B cell (primary cell): Measurements from ENCODE around the gene PDZRN3. TPM values are rescaled to one million over a fixed set of nuclear protein-coding genes. Genes with fewer than 3 reads are reported as not detected.

Experiments used
- ATAC-seq: fragments of 200-7000 bp; cut with Tn5 transposase; one replicate; pipeline ENCODE4 v1.10.0; 2021; ENCODE audit warnings: low read depth, mild to moderate bottlenecking, moderate number of reproducible peaks, moderate library complexity
- CTCF ChIA-PET: fragments of 350-600 bp; sonication (Branson Sonifier 250); formaldehyde crosslinking; loops from one replicate; lab custom pipeline; 2021; ENCODE audit warnings: antibody characterized with exemption, inconsistent platforms; lab: Charles Lee
- POLR2A ChIA-PET: fragments of 350-600 bp; sonication (Branson Sonifier 250); formaldehyde crosslinking; loops from one replicate; lab custom pipeline; 2021; ENCODE audit warnings: antibody characterized with exemption; lab: Charles Lee
- DNase-seq: peaks from one replicate; pipeline ENCODE4 v3.0.0; 2013
- H2AFZ ChIP-seq: 2 replicates; pipeline ENCODE4 v1.6.1; 2012; ENCODE audit warnings: mild to moderate bottlenecking, low read depth, low read length; ENCODE audit not compliant: insufficient read depth, poor library complexity, severe bottlenecking
- H3K27ac ChIP-seq, 2 donors: 1 replicate in 1 of 2; 2 replicates in 1 of 2; pipeline ENCODE4 v1.5.1; 2012 to 2013; ENCODE audit warnings: low read length in 2 of 2, mild to moderate bottlenecking in 2 of 2, moderate library complexity in 1 of 2
- H3K27me3 ChIP-seq, 4 experiments: fragments of 200-600 bp in 1 of 4; sonication (generic) in 1 of 4; replicated peaks in 1 of 4; 1 replicate in 2 of 4; 2 replicates in 2 of 4; pipeline versions ENCODE4 v1.6.1 to v1.7.0; 2013 to 2016; ENCODE audit warnings: low read length in 3 of 4, mild to moderate bottlenecking in 2 of 4, mixed read lengths in 1 of 4, moderate library complexity in 1 of 4; ENCODE audit not compliant: insufficient read depth in 4 of 4, control insufficient read depth in 3 of 4; ENCODE audit errors: control extremely low read depth in 1 of 4
- H3K36me3 ChIP-seq, 2 experiments: replicated peaks in 1 of 2; 1 replicate in 1 of 2; 2 replicates in 1 of 2; pipeline versions ENCODE4 v1.6.1 to v1.7.1; 2013; ENCODE audit warnings: low read length in 1 of 2; ENCODE audit not compliant: insufficient read depth in 2 of 2, control insufficient read depth in 1 of 2; ENCODE audit errors: control extremely low read depth in 1 of 2, extremely low read depth in 1 of 2
- H3K4me1 ChIP-seq, 2 donors: fragments of 200-600 bp in 1 of 2; sonication (generic) in 1 of 2; 1 replicate in 1 of 2; 2 replicates in 1 of 2; pipeline versions ENCODE4 v1.5.1 to v1.6.1; 2013 to 2017; ENCODE audit warnings: low read length in 2 of 2; ENCODE audit not compliant: control insufficient read depth in 2 of 2, insufficient read depth in 2 of 2
- H3K4me2 ChIP-seq: replicated peaks from 2 replicates; pipeline ENCODE3; 2012; ENCODE audit warnings: mild to moderate bottlenecking, low read depth, low read length; ENCODE audit not compliant: poor library complexity, severe bottlenecking
- H3K4me3 ChIP-seq, 5 experiments: fragments of 200-600 bp in 1 of 5; sonication (generic) in 1 of 5; 1 replicate in 3 of 5; 2 replicates in 2 of 5; pipeline versions ENCODE4 v1.5.1 to v1.7.0; 2011 to 2016; ENCODE audit warnings: low read length in 4 of 5, mild to moderate bottlenecking in 4 of 5, low read depth in 2 of 5, control low read depth in 1 of 5, moderate library complexity in 1 of 5; ENCODE audit not compliant: insufficient read depth in 1 of 5; ENCODE audit errors: control extremely low read depth in 1 of 5, extremely low read depth in 1 of 5
- H3K79me2 ChIP-seq: fragments of 200-600 bp; sonication (generic); one replicate; pipeline ENCODE4 v1.6.0; 2016; ENCODE audit warnings: low read length; ENCODE audit not compliant: control insufficient read depth, insufficient read depth
- H3K9ac ChIP-seq: fragments of 200-600 bp; sonication (generic); 2 replicates; pipeline ENCODE4 v1.6.1; 2017; ENCODE audit warnings: mild to moderate bottlenecking, low read length, moderate library complexity
- H3K9me3 ChIP-seq, 3 donors: one replicate each; pipeline versions ENCODE4 v1.6.1 to v1.7.1; 2013; ENCODE audit warnings: low read length in 2 of 3; ENCODE audit not compliant: control insufficient read depth in 2 of 3, insufficient read depth in 1 of 3; ENCODE audit errors: control extremely low read depth in 1 of 3
- H4K20me1 ChIP-seq: 2 replicates; pipeline ENCODE4 v1.6.0; 2012; ENCODE audit warnings: mild to moderate bottlenecking, low read length; ENCODE audit not compliant: insufficient read depth, control insufficient read depth, poor library complexity, severe bottlenecking
- H3K27ac Mint-ChIP-seq: one replicate; pipeline ENCODE4 v1.8.0; 2021; ENCODE audit warnings: mixed read lengths
- H3K27me3 Mint-ChIP-seq: one replicate; pipeline ENCODE4 v1.8.0; 2021; ENCODE audit warnings: mixed read lengths
- H3K4me1 Mint-ChIP-seq: one replicate; pipeline ENCODE4 v1.8.0; 2021; ENCODE audit warnings: mixed read lengths
- H3K4me3 Mint-ChIP-seq: one replicate; pipeline ENCODE4 v1.8.0; 2021; ENCODE audit warnings: mixed read lengths
- H3K9me3 Mint-ChIP-seq: one replicate; pipeline ENCODE4 v1.8.0; 2022; ENCODE audit warnings: mixed read lengths; ENCODE audit not compliant: insufficient read depth
- EZH2 ChIP-seq: IDR thresholded peaks from 2 replicates; pipeline ENCODE4 v1.6.1; 2012; ENCODE audit warnings: borderline replicate concordance, low read depth, mild to moderate bottlenecking, moderate library complexity, low read length; ENCODE audit not compliant: insufficient read depth, poor library complexity, severe bottlenecking
- WGBS: methylation state at CpG from one replicate; pipeline ENCODE4 v1.1.5; 2013; ENCODE audit warnings: missing lambda C conversion rate; ENCODE audit not compliant: insufficient coverage; 5-methylcytosine and 5-hydroxymethylcytosine counted together
- intact Hi-C: fragments of 100-400 bp; cut with micrococcal nuclease; formaldehyde crosslinking; loops from one replicate; pipeline ENCODE4 v1.10.0; 2022
- polyA plus RNA-seq: library from polyadenylated mRNA; depleted of rRNA; stranded (reverse); fragments of >200 nt; gene quantifications from 2 replicates; pipeline ENCODE4 v1.2.3, GENCODE V29; 2012
- total RNA-seq, 2 donors: library from RNA; stranded (reverse); fragments of 120-200 nt in 1 of 2; gene quantifications; 1 replicate in 1 of 2; 2 replicates in 1 of 2; pipeline versions ENCODE4 v1.2.3 to v1.2.4, GENCODE V29; 2013 to 2022
- TF ChIP-seq, protein P1 (sequence below): fragments of 200-600 bp; IDR thresholded peaks from one replicate; pipeline ENCODE4 v1.8.0; 2022; ENCODE audit warnings: antibody characterized with exemption, mild to moderate bottlenecking

PDZRN3 gene
- total and polyA plus RNA-seq, 2 donors (not counting 1 experiment from before 2014, with no cell fraction given) = not detected

DNA sequence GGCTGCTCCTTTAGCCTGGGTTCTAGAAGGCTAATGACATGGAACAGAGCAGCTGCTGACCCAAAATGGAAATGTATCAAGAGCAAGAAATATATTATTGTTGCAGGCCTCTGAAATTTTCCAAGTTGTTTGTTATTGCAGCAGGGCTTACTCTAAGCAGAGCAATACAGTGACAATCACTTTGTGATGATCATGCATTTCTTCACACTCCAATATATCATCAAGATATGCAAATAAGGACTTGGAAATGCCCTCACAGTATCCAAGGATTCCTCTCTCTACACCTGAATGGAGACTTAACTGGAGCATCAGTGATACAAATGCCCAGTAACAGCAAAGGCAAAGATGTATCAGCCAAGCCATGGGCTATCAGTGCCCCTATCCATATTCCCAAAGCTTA lies 89.6 kb downstream of the PDZRN3 start:
- H3K36me3 ChIP-seq = no peaks in the 10 kb centered on the region
- ATAC-seq = no peak
- H3K27ac Mint-ChIP-seq = no peak overlapping the region
- H3K4me1 ChIP-seq = no peaks in the 10 kb centered on the region
- no peaks in the 10 kb centered on the region for H4K20me1 ChIP-seq
- H3K27me3 Mint-ChIP-seq = peaks cover 5% of the 10 kb centered on the region
- no peaks in the 10 kb centered on the region for H3K9me3 ChIP-seq
- no peaks in the 10 kb centered on the region for H3K9me3 Mint-ChIP-seq
- ChIA-PET POLR2A (no interaction called here), CTCF (no interaction called here)
- no peaks in the 10 kb centered on the region for H3K27me3 ChIP-seq
- no peak overlapping the region for H2AFZ ChIP-seq
- no peak overlapping the region for H3K27ac ChIP-seq
- H3K4me2 ChIP-seq = no peak overlapping the region
- no peak for TF ChIP-seq EZH2
- TF ChIP-seq, protein P1, sequence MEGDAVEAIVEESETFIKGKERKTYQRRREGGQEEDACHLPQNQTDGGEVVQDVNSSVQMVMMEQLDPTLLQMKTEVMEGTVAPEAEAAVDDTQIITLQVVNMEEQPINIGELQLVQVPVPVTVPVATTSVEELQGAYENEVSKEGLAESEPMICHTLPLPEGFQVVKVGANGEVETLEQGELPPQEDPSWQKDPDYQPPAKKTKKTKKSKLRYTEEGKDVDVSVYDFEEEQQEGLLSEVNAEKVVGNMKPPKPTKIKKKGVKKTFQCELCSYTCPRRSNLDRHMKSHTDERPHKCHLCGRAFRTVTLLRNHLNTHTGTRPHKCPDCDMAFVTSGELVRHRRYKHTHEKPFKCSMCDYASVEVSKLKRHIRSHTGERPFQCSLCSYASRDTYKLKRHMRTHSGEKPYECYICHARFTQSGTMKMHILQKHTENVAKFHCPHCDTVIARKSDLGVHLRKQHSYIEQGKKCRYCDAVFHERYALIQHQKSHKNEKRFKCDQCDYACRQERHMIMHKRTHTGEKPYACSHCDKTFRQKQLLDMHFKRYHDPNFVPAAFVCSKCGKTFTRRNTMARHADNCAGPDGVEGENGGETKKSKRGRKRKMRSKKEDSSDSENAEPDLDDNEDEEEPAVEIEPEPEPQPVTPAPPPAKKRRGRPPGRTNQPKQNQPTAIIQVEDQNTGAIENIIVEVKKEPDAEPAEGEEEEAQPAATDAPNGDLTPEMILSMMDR = no peak
- no peaks in the 10 kb centered on the region for H3K4me1 Mint-ChIP-seq
- H3K79me2 ChIP-seq = no peaks in the 10 kb centered on the region
- intact Hi-C loops = no loop called here
- no peak overlapping the region for H3K4me3 Mint-ChIP-seq
- DNase-seq = no peak
- H3K4me3 ChIP-seq = no peak overlapping the region
- H3K9ac ChIP-seq = no peak overlapping the region

DNA sequence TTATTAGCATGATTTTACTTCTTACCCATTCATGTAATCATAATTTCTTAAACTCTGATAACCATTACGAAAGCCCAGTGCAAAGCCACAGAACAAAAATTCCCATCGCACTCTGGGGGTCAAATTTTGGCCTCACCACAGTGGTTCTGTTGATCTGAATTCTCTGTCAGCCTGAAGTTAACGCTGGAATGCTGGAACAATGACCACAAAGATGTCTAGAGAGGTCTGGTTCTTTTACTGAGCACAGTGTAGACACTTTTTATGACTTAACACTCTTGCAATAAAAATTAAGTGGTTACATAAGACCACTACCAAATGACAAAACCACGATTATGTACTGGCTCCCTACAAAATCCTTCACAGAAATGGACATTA lies 94.7 kb downstream of the PDZRN3 start:
- H3K4me1 ChIP-seq = no peaks in the 10 kb centered on the region
- ATAC-seq = no peak
- H3K27ac Mint-ChIP-seq = no peak overlapping the region
- H4K20me1 ChIP-seq = no peaks in the 10 kb centered on the region
- intact Hi-C loops = no loop called here
- H3K36me3 ChIP-seq = no peaks in the 10 kb centered on the region
- no peak overlapping the region for H3K27ac ChIP-seq
- no peaks in the 10 kb centered on the region for H3K9me3 Mint-ChIP-seq
- POLR2A ChIA-PET = no interaction called here
- no peak for DNase-seq
- H2AFZ ChIP-seq = no peak overlapping the region
- H3K4me3 ChIP-seq = no peak overlapping the region
- H3K4me1 Mint-ChIP-seq = no peaks in the 10 kb centered on the region
- no peak overlapping the region for H3K9ac ChIP-seq
- H3K27me3 Mint-ChIP-seq = peaks cover 8% of the 10 kb centered on the region
- H3K27me3 ChIP-seq = no peaks in the 10 kb centered on the region
- 72% methylated on average over 3 of the region's 4 CpGs for WGBS
- H3K9me3 ChIP-seq = no peaks in the 10 kb centered on the region
- CTCF ChIA-PET = no interaction called here
- H3K4me2 ChIP-seq = no peak overlapping the region
- no peak for TF ChIP-seq EZH2
- TF ChIP-seq, protein P1 = no peak
- no peaks in the 10 kb centered on the region for H3K79me2 ChIP-seq
- no peak overlapping the region for H3K4me3 Mint-ChIP-seq
